Head of caudate nucleus (tissue), 42 donors: ENCODE measurements around the gene RGR.
"Not testable (repeated sequence)": the region's sequence is repeated elsewhere in the genome, so short reads cannot be mapped to it uniquely, and the experiment has no call there.

ENCODE experiments used
- DNase-seq, 42 donors: peaks; one replicate each; pipeline versions ENCODE4 v3.0.0 to v3.0.0-alpha.2; 2020 to 2021; ENCODE audit warnings: mixed read lengths in 7 of 42
- intact Hi-C: fragments of 100-400 bp; cut with DNase I; formaldehyde crosslinking; loops from one replicate; pipeline ENCODE4 v1.15.0; 2022

Gene RGR

GRCh38 chr10:84248794-84249193 is 3.9 kb downstream of the RGR start:
- no peak for DNase-seq
- intact Hi-C loops: no loop called here

DNA sequence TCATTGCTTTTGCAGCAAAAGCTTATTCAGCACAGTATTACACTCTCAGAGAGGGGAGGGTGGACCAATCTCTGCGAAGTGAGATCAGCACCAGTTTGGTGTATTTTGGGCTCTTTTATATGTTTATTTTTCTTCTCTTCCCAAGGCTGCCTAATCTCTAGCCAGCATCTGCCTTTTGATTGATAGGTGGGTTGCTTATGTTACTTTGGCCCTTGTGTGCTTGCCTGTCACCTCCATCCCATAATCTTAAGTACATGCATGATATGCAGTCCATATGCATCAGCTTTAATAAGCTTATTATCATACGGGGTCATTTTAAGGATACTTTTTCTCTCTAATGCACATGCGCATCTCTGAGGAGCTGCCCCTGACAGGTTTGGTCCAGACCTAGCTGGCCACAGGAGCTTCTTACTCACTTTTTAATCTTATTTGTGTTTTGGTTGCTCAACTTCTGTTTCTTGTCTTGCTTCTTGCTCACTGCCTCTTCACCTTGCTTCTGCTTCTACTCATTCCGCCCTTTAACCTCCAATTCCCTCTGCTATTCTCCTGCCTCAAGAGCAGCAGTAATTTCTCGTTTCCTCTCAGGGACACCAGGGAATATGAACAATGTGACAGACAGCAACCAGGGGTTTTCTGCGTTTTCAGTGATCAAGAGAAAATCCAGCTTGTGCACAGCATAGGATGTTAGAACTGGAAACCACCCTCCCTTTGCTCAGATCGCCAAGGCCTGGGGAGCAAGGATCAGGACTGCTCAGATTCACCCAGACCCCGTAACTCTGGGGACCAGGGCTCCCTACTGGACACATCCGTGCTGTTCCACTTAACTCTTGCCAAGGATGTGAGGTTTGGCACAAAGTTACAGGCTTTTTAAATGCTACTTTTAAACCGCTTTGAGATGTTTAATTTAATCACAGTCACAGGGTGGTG is 10.0 kb downstream of the RGR start:
- intact Hi-C loops: loop anchor here (10.0 kb wide), 1 partner anchor 110 kb away; no protein-coding TSS in a partner anchor
- DNase-seq: no peak

DNA sequence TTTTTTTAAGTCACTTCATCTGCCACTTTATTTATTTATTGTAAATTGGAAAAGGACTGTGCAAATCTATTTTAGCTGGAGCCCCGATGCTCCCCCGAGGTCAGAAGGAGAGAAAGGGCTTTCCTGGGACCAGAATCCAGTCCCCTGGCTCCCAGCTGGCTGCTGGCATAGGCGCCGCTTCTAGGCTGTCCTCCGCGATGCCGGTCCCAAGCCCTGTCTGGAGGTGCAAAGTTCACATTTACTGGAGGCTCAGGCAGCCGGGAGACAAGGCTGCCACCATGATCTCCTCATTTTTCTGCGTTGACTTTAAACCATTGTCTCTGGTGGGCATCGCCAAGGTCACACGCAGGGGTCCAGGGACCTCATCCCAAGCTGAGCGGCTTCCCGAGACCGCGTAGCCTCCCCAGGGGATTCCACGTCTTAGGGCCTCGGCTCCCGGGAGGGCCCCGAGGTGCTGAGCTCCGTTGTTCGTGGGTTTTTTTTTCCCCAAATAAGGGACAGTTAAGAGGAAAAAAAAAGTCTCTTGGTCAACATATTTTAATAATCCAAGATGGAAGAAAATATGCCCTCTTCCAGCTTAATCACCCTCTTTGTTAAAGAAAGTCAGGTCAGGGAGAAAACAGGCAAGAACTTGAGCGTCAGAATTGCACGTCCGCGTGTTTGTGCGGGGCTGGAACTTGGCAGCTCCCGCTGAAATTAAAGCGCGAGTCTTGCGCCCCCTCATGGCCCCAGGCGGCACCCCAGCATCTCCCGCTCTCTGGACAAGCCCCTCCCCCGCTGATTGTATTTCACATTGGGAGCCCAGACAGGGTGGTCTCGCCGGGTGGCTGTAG is 11.9 kb downstream of the RGR start:
- intact Hi-C loops: loop anchor here (10.0 kb wide), 1 partner anchor 112 kb away; no protein-coding TSS in a partner anchor
- DNase-seq: peak in 41 of 42 donors; percentile 44 to 89 (median 72)

GRCh38 chr10:84257343-84258020 is 12.6 kb downstream of the RGR start:
- intact Hi-C loops: loop anchor here (10.0 kb wide), 1 partner anchor 113 kb away; no protein-coding TSS in a partner anchor
- no peak for DNase-seq

- peak in 1 of 42 donors; percentile 22 for DNase-seq
- intact Hi-C loops: loop anchor here (10.0 kb wide), 1 partner anchor 113 kb away; no protein-coding TSS in a partner anchor
Observed at GRCh38 chr10:84258034-84258695, 13.3 kb downstream of the RGR start.

DNA sequence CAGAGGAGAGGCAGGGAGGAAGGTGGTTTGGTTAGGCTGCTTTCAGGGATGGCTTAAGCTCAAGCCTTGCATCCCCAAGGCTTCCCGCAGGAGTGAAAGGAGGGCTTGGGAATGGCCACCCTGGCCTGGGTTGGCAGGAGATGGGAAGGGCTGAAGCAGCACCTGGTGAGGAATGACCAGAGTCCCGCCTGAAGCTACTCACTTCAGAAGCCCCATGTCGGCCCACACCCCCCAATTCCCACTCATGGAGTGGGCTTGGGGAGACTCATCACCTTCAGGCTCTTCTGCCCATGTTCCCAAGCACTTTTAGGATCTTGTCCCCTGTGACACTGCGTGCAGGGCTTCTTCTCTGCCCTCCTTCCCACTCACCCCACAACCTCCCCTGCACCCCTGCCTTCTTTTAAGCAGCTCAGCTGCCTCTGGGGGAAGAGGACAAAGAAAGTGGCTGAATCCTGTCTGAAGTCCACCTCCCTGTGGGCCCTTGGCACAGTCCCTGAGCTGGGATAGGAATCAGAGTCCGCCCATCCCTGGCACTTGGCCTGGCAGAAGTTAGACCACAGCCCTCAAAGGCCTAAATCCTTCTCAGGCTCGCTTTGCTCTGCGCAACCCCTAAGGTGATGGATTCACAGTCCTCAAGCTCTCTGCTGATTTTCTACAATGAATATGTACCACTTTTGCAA is 16.5 kb downstream of the RGR start:
- intact Hi-C loops: no loop called here
- DNase-seq: peak in 2 of 42 donors; percentile 22 to 28

- DNase-seq: peak in 2 of 42 donors; percentile 17 to 27
- intact Hi-C loops: no loop called here
Observed at GRCh38 chr10:84262190-84262956, 17.5 kb downstream of the RGR start.

- peak in 2 of 42 donors; percentile 30 to 34 for DNase-seq
- intact Hi-C loops: no loop called here
Observed at GRCh38 chr10:84263716-84264115, 18.9 kb downstream of the RGR start.

- intact Hi-C loops: loop anchor here (5.0 kb wide), 1 partner anchor 273 kb away; no protein-coding TSS in a partner anchor
- peak; percentile 62 to 93 (median 84) for DNase-seq
Observed at GRCh38 chr10:84264611-84265141, 19.8 kb downstream of the RGR start.

DNA sequence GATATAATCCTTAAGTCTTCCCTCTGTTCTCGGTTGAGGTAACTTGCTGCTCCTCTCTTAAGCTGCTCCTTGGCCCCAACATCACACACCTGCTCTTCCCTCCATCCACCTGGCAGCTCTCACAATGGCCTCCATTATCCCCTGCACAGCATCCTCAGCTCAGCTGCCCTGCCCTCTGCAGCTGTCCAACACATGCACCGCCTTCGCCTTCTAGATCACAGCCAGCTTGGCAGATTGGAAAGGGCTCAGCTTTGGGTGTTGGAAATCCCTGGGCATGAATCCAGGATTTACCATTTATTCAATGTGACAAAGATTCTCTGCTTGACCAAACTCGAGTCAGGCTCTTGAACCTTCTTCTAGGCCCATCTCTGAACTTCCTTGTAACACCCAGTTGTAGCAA is 20.6 kb downstream of the RGR start:
- intact Hi-C loops: loop anchor here (5.0 kb wide), 1 partner anchor 272 kb away; no protein-coding TSS in a partner anchor
- peak in 16 of 42 donors; percentile 24 to 70 (median 38) for DNase-seq

DNA sequence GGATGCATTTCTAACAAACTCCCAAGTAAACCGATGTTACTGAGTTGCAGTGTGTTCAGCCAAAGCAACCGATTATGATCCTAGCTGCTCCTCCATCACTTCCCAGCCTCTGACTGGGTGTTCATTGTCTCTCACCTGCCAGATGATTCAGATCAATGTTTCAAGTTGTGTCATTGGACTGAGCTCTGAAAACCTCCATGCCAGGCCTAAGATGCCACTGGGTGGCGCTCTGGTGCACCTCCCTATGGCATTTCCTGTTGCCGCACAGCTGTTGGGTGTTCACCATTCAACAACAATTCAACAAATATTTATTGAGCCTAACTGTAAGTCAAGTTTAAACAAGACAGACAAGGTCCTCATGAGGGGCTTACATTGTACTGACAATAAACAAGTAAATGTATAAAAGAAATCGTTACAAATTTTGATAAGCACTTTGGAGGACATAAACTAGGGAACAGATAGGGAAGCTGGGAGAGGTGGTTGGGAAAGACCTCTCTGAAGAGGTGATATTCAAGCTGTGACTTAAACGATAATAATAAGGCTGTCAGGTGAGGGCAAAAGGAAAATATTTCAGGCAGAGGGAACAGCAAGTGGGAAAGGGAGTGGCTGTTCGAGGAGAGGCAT is 22.8 kb downstream of the RGR start:
- intact Hi-C loops: loop anchor here (2.0 to 5.0 kb wide), 2 partner anchors 57 to 270 kb away; no protein-coding TSS in a partner anchor
- peak in 40 of 42 donors; percentile 23 to 86 (median 64) for DNase-seq

- peak in 2 of 42 donors; percentile 2 to 27 for DNase-seq
- intact Hi-C loops: loop anchor here (2.0 to 5.0 kb wide), 2 partner anchors 56 to 268 kb away; no protein-coding TSS in a partner anchor
Observed at GRCh38 chr10:84269162-84269561, 24.3 kb downstream of the RGR start.

- intact Hi-C loops: loop anchor here (2.0 to 5.0 kb wide), 2 partner anchors 55 to 268 kb away; no protein-coding TSS in a partner anchor
- DNase-seq: peak in 2 of 42 donors; percentile 15 to 21
Observed at GRCh38 chr10:84269773-84270172, 24.9 kb downstream of the RGR start.

DNA sequence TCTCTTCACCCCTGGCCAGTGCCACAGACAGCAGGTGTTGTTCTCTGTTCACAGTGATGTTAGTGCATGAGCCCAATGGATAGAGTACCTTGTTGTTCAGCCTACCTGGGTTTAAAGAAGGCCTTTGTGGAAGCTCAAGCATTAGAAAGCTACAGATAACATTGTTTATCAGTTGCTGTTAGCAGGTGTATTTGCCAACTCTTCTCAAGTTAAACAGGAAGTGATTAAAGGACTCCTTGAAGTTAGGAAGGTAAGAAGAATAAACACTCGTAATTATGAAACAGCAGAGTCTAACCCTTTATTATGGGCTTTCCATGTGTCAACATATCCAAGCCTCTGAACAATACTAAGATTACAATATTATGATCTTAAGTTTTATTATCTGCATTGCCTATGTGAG is 25.9 kb downstream of the RGR start:
- no peak for DNase-seq
- intact Hi-C loops: no loop called here

GRCh38 chr10:84279876-84280475 is 35.1 kb downstream of the RGR start:
- not testable (repeated sequence) for DNase-seq

DNA sequence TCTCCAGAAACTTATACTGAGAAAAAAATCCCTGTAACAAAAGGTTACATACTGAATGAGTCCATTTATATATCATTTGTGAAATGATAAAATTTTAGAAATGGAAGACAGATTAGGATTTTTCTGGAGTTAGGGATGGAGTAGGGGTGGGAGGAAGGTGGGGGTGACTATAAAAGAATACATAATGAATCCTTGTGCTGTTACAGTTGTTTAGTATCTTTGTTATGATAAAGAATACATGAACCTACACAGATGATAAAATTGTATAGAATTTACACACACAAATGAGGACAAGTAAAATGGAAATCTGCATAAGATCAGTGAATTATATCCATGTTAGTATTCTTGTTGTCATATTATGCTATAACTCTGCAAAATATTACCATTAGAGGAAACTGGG is 41.8 kb downstream of the RGR start:
- intact Hi-C loops: no loop called here
- no peak for DNase-seq

More at GRCh38 chr10:84279876-84280475, 35.1 kb downstream of the RGR start:
- intact Hi-C loops: not testable (repeated sequence)
